ENCODE results near the gene PDCD4.

The PDCD4 gene

DNA sequence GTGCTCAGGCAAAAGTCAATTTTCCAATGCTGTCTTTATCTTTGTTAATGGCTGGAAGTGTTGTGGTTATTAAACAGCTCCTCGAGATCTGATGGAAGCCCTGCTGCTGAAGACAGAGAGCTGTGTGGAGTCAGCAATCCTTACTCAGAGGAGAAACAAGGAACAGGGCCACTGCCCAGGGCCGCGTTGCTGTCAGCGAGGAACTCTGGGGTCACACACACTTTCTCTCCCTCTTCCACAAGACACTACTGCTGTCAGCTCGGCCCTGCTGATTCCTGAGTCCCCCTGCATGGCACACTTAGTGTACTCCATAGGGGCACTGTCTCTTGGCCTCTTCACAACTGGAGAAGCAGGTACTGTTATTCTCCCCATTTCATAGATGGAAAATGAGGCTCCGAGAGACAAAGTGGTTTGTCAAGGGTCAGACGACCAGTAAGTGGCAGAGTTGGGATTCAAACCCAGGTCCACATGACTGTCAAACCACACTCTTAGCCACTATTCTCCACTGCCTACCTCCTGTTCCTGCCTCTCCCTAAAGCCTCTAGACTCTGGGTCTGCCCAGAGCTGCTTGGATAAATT lies 29.3 kb upstream of the PDCD4 start:
- DNase-seq (ENCODE audit: low spot score) = no peak

- no peak for DNase-seq (ENCODE audit: low spot score)
These were observed 28.7 kb upstream of the PDCD4 start for GRCh38 chr10:110843031-110843430.

- DNase-seq (ENCODE audit: low spot score) = no peak
These were observed 27.7 kb upstream of the PDCD4 start for GRCh38 chr10:110843796-110844616.

- DNase-seq (ENCODE audit: low spot score) = no peak
These were observed 27.2 kb upstream of the PDCD4 start for GRCh38 chr10:110844617-110844881.

- DNase-seq (ENCODE audit: low spot score) = no peak
These were observed 26.5 kb upstream of the PDCD4 start for GRCh38 chr10:110845192-110845755.

- DNase-seq (ENCODE audit: low spot score) = no peak
These were observed 25.7 kb upstream of the PDCD4 start for GRCh38 chr10:110845756-110846620.

- no peak for DNase-seq (ENCODE audit: low spot score)
These were observed 24.4 kb upstream of the PDCD4 start for GRCh38 chr10:110847374-110847773.

DNA sequence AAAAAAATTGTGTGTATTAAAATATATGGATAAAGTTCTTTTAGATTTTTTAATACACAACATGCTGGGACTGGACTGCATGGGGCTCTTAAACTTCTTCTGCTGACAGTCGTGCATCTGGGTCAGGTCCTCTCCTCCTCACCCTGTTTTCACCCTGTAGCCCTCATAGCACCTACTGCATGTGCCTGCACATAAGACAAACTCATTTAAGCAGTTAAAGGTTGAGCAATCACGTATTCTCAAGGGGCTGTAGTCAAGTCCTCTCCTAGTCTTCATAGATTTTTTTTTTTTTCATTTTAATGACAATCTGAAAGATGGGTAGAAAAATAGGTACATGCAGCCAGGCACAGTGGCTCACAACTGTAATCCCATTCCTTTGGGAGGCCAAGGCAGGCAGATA lies 23.6 kb upstream of the PDCD4 start:
- DNase-seq (ENCODE audit: low spot score) = no peak

DNA sequence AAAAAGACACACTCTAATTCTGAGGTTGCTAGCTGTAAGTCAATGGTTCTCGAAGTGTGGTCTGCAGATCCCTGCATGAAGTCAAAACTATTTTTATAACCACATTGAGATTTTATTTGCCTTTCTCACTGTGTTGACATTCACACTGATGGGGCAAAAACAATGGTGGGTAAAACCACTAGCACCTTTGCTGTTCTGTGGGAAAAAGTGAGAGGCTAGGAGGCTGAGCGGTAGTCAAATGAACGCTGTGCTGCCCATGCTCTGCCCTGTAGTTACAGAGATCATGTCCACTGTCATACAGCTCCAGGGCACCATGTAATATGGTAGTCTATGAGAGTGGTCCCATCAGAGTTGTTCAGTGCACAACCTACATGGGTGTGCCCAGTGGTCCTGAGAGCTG lies 21.6 kb upstream of the PDCD4 start:
- no peak for DNase-seq (ENCODE audit: low spot score)

GRCh38 chr10:110851020-110851612 lies 20.6 kb upstream of the PDCD4 start:
- DNase-seq (ENCODE audit: low spot score) = no peak

DNA sequence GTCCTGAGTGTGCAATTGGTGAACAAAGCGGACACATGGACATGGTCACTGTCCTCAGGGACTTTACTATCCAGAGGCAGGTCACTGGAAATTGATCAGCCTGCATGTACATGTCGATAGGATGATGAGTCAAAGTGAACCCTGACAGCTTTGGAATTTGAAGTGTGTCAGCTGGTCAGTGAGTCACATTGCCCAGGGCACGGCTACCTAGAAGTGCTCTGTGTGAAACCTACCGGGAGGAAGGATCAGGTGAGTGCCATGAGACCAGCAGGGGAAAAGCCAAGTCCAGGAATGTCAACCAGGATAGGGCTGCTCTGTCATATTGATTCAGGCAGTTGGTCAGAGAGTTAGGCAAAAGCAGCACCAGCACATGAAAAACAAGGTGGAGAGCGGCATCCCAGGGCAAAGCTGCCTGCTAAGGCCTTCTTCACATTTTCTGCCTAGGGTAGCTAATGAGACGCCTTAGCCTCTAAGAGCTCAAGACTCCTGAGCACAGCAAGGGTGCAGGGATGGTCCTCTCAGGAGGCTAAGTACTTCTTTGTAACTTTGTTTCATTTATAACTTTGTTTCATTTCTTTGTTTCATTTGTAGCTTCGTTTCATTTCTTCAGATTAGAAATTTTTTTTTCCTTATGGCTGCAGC lies 19.4 kb upstream of the PDCD4 start:
- DNase-seq (ENCODE audit: low spot score) = no peak

GRCh38 chr10:110852947-110853346 lies 18.8 kb upstream of the PDCD4 start:
- DNase-seq (ENCODE audit: low spot score) = no peak

DNA sequence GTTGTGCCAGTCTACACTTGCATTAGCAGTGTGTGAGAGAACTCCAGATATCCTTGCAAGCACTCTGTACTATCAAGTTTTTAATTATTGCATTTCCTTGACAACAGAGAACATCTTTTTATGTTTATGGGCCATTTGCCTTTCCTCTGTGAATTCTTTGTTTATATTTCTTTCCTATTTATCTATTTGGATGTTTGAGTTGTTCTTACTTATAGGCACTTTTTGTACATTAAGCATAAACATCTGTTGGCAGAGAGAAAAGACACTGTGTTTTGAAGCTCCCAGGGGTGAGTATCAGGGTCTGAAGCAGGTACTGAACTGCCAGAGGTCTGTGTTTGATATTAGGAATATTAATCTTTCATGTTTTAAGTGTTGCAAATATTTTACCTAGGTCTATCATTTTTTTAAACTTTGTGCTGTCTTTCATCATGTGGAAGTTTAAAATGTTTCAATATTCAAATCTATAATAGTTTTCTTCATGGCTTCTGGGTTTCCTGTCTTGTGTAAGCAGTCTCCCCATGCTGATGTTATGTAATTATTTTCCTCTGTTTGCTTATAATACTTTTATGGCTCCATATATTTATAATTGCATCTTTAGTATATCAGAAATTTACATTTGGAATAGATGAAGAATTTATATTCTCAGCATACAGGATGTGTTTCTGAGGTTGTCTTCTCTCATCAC lies 17.7 kb upstream of the PDCD4 start:
- DNase-seq (ENCODE audit: low spot score) = no peak

- DNase-seq (ENCODE audit: low spot score) = no peak
These were observed 14.2 kb upstream of the PDCD4 start for GRCh38 chr10:110857265-110858171.

DNA sequence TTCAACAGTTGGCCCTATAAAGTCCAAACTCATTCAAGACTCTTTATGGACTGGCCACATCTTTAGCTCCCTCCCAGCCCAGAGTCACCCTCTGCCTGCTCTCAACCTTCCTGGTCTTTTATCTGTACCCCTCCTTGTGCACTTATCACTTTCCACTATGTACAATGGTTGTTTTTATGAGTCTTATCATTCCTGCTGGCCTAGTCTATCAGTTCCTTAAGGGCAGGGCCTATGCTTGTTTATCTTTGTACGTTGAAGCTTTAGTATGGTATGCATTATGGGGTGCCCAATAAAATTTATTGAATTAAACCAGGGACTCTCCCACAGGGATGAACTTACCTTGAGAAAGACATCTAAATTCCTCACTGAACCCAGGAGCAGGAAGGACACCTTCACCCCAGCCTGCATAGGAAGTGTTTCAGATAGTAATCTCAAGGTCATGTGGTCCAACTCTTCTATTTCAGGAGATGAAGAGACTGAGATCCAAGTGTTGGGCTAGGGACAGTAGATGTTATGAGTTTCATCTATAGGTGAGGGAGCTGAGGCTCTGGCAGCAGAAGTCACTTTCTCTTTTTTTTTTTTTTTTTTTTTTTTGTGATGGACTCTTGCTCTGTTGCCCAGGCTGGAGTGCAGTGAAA lies 13.3 kb upstream of the PDCD4 start:
- no peak for DNase-seq (ENCODE audit: low spot score)

GRCh38 chr10:110859206-110859972 lies 12.3 kb upstream of the PDCD4 start:
- DNase-seq (ENCODE audit: low spot score) = no peak

DNA sequence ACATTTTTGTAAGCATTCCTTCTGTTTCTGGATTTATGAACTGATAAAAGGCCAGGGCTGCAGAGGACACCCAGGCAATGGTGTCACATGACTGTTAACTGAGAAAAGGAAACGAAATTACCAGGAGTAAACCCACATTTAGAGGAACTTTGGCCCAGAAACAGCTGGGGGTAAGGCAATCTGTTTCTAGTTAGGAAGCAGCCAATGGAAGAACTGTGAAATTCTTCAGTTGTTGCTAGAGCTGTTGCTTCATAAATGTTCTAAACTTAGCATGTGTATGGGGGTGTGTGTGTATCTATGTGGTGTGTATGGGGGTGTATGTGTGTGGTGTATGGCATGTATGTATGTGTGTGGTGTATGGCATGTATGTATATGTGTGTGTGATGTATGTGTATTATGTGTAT lies 11.8 kb upstream of the PDCD4 start:
- DNase-seq (ENCODE audit: low spot score) = peak; percentile 54

DNA sequence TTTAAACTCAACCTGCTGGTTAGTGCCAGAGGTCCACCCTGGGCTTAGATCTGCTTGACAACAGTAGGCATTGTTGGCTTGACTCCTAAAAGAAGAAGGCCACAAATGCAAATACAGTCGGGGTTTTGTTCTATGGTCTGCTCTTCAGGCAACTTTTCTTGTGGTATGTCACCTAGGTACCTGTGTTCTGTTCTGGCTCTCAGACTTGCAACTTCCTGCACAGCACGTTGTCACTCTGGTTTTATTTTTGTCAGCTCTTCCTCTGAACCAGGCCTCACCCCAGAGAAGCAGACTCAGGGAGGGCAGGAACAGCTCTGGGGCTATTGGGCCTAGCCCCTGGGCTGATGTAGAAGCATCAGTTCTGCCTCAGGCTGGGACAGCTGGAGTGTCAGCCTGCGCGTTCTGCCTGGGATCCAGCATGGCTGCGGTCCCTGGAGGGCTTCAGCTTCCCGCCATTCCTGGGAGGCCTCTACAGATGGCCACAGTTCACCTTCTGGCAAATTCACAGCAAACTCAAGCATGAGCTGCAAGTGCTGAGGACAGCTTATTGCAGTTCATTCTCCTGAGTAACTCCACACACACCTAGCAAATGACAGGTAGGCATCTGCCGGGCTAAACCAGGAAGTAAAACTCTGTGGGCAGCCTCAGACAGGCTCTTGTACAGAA lies 11.0 kb upstream of the PDCD4 start:
- no peak for DNase-seq (ENCODE audit: low spot score)

All from AG08396 (cell line).